Left forelimb (tissue), 1 donor: ENCODE measurements around the gene CAPN5.

Experiments used
- DNase-seq: peaks from one replicate; pipeline ENCODE4 v3.0.0-alpha.2; 2018; ENCODE audit warnings: low spot score

CAPN5 gene

GRCh38 chr11:77173494-77173893 lies 106.7 kb downstream of the CAPN5 start:
- no peak for DNase-seq

- DNase-seq, result no peak
These were observed 107.8 kb downstream of the CAPN5 start for GRCh38 chr11:77174559-77174958.

GRCh38 chr11:77175021-77175842 lies 108.5 kb downstream of the CAPN5 start:
- DNase-seq, result no peak
